Stimulated activated CD8-positive, alpha-beta memory T cell treated with anti-CD3 and anti-CD28 coated beads, Interleukin-12 subunit alpha, Interleukin-12 subunit beta, amount 100 ng/mL, for 1 hour (primary cell): Measurements from ENCODE around the gene HOXC9.
A peak's percentile ranks its signal among the peaks of the same experiment; 100 is the strongest.

Experiments
- DNase-seq: peaks from one replicate; pipeline ENCODE4 v3.0.0-alpha.2; 2020; ENCODE audit warnings: low read depth

The HOXC9 gene

DNA sequence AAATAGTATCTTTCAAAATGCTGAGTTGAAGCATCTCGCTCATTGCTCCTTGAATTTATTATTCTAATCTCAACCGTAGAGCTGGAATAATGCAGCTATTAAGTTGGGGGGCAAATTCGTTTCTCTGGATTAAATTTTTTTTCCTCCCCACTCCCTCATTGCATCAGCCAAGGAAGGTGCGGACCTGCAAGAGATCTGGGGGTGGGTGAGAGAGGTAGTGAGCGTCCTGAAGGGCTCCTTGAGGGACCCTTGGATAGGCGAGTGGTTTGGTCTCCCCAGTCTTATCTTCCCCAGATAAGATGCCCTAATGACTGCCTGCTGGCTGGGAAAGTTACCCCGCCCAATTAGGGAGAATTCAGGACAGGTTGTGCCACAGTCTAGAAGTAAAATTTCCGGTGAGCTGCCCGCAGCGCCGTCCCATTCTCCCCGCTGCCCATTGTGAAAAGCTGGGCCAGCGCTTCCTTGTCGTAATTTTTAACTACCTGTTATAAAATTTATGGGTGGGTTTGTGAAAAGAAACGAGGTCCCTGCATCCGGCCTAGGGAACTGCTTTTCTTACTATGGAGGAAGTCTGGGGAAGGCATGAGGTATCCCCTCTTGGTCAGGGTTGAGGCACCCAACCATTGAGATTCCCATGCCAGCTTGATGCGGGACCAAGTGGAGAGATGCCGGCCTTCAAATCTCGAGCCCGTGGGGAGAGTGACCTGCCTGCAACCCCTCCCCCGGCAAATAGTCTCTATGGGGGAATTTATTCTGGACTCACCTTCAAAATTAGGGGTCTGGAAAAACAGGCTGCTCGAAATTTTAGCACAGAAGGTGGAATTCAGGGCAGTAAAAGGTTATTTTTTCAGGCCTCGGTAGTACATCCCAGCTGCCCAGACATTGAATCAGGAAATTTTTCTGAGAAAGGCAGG, 15.3 kb downstream of the HOXC9 start:
- no peak for DNase-seq

DNA sequence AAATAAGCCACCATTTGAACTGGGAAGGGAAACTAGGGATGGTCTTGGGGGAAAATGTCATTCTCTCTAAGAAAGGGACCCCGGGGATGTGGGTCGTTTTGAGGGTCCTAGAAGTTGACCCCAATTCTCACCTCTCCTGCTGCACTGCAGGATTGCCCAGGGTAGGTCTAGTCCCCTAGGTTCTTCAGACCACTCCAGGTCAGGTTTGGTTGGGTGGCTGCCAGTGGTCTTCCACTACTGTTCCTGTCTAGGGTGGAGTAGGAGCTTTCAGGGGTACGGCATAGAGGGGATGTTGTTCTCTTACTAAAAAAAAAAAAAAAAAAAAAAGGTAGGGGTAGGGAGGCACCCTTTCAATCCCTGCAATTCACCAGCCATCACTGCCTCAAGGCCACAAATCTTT, 16.1 kb downstream of the HOXC9 start:
- no peak for DNase-seq

DNA sequence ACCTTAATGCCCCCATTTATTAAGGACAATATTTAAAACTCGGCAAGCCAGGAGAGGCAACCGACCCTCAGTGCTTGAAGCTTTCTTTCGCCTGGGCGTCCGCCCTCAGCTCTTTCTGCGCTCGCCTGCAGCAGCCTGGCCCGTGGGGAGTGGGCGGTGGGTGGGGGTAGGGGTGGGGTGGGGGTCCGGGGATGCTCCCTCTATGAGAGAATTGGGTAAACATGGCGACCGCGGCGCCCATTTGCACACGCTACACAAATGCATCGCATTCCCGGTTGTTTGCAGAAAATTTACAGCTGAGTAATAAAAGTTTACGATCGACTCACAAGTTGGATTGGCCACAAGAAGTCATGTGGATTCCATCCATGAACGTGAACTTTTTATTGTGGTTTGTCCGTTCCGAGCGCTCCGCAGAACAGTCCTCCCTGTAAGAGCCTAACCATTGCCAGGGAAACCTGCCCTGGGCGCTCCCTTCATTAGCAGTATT, 16.6 kb downstream of the HOXC9 start:
- DNase-seq, result no peak

- DNase-seq, result no peak
Measured at GRCh38 chr12:54017027-54017788, 17.2 kb downstream of the HOXC9 start.

DNA sequence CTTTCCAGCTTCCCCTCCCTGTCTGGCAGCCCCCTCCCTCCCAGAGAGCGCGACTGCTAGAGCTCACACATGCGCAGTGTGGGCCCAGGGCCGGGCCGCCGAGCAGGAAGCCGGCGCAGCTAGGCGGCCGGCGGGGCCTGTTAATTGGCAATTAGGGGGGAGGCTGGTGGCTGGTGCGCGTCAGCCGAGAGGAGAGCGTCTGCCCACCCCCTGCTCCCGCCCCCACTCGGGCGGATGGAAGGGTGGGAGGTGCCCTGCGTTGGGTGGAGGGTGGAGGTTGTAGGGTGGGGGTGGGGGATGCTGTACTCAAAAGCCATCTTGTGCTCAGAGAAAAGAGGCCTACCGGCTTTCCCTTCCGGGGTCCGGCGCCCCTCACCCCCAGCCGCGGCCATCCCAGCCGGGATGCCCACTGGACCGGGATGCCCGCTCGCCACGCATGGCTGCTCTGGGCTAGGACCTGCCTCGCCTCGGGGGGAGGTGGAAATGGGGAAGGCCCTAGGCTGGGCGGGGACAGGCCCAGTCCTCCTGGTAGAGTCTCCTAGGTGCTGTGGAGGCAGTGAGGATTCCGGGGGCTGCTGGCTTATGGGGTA, 18.0 kb downstream of the HOXC9 start:
- peak; percentile 57 for DNase-seq

GRCh38 chr12:54018468-54018984, 18.6 kb downstream of the HOXC9 start:
- DNase-seq, result no peak

DNA sequence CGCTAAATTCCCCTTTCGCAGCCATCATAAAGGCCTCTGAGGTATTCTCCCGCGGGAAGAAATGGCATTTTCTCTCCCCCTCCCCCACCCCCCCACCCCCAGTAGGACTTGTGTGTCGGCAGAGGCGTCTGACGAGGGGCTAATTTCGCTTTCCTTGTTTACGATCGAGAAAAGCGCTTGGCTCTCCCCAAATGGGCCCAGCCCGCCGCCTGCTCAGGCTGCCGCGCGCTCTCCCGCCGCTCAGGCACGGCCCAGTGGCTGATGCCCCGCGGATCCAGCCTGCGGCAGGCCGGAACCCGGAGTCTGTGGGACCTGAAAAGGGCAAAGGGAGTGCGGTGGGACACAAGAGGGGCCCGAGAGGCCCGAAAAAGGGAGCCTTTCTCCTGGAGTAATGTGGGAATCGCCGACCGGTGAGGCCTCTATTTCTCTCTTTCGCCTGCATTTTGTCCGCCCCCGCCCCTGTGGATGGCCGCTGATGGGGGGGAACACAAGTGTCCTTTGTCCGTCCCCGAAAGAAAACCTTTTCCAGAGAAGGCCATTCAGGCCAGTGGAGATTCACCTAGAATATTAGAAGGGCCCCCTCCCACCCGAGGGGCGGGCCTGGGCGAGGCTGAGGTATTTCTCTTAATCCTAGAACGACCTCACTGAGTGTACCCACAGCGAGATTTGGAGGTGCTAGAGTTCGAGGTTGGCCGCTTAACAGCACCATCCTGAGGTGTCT, 19.3 kb downstream of the HOXC9 start:
- DNase-seq, result no peak

- no peak for DNase-seq
Measured at GRCh38 chr12:54019924-54020590, 20.1 kb downstream of the HOXC9 start.

DNA sequence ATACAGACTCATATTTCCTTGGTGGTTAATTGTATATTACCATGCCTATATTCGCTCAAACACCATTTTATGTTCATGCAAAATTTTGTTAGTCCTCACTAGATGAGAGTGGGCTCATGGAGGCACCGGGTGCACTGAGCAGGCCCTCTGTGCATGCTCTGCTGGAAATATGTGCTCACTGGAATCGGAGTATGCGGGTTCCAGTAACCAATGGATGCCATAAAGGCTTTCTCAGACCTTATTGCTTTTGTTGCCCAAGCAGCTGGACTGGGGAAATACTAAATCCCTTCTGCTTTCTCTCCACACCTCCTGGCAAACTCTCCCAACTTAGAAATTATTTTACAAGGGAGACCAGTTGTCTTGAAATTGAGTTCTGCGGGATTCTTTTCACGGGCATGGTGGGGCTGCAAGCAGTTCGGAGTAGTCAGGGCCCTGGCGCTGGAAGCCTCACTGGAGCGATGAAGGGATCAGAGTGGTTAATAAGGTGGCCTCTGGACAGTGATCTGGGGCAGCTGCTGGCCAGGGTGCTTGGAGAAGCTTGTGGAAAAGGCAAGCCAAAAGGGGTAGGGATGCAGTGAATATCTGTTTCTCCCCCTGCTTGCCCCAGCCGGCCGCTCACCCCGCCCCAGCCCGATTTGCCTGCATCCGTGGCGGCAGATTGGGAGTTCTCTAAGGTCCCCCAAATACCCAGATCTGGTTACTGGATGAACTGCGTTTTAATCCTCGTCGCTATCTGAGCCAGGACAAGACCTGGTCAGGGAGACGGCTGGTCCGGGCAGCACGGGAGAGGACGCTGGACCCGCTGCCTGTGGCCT, 20.8 kb downstream of the HOXC9 start:
- no peak for DNase-seq

- no peak for DNase-seq
Measured at GRCh38 chr12:54021432-54022013, 21.6 kb downstream of the HOXC9 start.

GRCh38 chr12:54022960-54023884, 23.3 kb downstream of the HOXC9 start:
- no peak for DNase-seq

DNA sequence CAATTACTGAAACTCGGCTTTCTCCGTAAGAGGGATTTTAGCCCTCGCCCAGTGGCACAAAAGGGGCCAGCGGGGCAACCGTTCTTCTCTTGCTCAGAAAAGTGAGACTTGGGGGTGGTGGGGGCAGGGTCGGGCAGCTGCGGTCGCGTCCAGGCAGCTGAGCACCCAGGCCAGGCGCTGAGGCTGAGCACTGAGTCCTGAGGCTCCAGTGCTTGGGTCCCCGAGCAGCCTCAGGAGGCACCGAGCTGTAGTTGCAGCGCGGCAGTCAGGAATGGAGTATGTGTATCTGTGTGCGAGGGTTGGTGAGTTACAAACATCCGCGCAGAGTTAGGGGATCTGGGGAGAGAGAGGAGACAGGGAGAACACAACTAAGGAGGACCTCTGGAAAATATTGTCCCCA, 24.2 kb downstream of the HOXC9 start:
- DNase-seq, result no peak

DNA sequence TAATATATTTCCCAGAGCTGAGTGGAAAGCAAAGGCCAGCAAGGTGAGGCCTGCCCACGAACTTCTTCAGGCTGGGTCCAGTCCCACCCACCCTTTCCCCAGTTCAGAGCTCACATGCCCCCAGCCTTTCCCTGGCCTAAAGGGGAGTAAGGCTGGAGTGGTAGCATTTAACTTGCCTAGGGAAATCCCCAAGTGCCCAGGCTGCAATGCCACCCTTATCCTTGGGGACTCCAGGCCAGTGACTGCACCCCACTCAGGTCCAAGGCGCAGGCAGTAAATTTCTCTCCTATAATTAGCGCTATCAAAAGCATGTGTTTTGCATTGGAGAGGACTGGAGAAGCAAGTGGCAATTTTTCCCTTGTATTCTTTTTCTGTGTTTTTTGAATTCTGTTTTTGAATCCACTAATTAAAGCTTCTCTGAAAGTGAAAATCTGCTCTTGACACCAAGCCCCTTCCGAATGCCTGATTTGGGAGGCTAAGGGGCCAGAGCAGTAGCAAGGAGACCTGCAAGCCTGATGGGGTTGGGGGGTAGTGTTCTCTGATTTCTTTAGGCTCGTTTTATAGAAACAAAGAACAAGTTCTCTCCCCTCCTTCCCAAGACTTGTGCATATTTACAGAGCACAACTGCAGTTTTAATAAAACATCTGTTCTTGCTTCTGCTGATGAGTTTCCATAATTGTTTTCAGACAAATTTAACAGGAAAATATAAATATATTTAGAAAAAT, 24.8 kb downstream of the HOXC9 start:
- DNase-seq, result no peak

DNA sequence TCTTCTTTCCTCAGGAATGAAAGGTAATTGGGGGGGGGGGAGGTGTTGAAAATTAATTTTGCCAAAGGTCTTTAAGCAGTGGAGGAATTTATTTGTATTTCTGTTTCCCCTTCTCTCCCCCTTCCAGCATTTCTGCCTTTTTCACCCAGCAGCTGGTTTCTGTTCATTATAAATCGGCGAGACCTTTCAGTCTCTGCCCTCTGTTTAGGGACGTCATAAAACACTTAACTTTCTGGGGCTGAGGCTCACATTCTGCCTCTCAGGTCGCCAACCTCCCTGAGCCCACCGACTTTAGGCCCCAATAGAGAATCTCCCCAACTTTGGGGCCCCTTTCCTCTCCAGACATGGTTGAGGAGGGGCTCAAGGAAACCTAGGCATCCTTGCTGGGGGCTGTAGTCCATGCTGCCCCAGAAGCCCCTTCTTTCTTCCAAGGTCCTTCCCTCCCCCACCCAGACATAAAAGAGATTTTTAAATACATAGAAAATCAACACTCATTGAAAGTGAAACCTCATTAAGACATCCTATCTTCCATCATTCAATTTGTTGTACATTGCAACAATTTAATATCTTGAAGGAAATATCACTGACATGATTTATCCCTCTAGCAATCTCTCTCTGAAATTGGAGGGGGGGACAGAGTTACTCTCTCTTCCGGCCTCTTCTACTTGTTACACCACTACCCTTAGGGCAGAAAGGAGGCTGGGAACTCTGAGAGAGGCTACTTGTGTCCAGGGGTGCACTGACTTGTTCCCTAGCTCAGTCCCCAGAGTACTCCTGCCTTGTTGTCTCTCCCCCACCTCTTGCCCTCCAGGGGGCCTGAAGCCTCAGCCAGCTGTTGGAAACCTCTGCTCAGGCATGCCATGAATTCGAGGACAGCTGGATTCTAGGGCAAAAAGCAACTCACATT, 25.8 kb downstream of the HOXC9 start:
- DNase-seq, result no peak

DNA sequence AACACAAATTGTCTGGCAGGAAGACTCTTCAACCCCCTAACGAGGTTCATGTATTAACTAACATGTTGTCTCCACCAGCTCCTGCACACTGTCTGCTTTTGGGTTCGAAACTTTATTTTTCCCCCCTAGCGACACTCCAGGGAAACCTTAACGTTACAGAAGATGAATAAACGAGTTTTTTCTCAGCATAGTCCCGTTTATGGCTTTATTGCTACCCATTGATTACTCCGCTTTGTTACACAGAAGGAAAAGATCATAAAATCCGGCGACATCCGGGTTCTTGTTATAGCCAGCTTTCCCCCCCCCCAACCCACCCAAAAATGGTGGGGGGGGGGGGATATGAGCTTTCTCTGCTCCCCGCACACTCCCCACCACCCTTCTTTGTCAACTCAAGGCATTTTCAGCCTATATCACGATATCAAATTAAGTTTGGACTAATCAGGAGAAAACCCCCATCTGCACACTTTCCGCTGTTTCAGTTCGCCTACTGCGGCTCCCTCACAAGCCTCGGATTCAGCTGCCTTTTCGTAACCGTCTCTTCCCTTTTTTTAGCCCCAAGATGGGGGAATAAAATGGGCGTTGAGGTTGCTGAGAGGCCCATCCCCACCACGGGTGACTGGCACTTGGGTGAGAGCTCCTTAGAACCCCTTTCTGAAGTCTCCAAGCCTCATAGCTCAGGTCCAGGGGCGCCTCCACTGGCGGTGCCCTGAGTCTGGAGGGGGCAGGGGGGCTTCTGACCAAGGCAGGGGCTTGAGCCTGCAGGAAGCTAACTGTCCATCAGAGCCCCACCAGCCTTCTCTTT, 26.9 kb downstream of the HOXC9 start:
- no peak for DNase-seq

DNA sequence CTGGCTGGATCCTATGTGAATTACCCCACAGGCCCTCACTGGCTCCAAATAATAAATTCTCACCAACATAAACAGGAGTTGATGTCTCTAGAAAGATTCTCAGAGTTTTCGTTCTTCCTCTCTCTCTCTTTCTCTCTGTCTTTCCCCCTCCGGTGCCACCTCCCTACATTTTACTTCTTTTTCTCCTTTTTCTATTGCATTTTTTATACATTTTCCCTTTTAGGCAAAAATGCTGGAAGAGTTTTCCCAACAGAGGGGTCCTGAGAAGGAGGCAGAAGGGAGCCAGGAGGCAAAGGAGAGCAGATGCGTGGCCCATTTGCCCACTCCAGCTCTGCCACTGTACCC, 27.5 kb downstream of the HOXC9 start:
- no peak for DNase-seq
